Activated gamma-delta T cell treated with Interleukin-2 at 50 U/mL for 16 hours (primary cell): ENCODE data around the gene HHIP.

ENCODE experiments used
- DNase-seq: peaks from one replicate; pipeline ENCODE4 v3.0.0-alpha.2; 2020

HHIP gene

DNA sequence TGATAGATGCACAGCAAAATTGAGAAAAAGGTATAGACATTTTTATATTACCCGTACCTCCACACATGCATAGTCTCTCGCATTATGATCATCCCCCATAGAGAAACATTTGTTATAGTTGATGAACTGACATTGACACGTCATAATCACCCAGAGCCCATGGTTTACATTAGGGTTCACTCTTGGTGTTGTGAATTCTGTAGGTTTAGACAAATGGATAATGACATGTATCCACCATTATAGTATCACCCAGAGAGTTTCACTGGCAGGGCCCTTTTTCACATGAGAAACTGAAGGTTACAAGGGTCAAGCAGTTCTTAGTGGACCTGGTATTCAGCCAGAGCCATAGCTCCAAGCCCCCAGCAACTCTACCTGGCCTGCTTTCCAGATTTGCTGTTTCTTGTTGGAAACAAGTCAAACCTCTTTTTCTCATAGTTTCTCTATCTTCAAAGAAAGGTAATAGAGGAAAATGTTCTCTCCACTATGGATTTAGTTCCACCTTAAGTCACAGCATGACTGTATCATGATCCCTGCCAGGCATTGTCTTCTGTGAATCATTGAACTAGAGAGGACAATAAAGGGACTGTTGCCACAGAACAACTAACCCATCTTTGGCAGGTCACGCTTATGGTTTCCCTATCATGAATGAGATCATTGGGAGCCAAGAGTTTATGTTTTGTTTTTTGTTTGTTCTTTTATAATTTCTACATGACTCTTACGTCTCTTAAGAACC is 64.0 kb downstream of the HHIP start:
- no peak for DNase-seq

DNA sequence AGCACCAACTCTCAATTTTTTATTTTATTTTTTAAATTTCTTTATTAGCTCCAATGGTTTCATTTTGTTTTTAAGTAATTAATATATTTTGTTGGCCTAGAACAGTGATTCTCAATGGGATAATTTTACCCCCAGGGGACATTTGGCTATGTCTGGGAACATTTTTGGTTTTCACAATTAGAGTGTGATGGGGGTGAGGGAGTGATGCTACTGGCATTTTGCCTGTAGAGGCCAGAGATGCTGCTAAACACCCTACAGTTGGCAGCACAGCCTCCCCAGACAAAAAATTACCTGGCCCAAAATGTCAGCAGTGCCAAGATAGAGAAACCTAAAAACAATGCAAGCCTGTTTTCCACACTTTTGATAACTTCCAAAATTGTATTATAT is 64.6 kb downstream of the HHIP start:
- DNase-seq, result no peak

DNA sequence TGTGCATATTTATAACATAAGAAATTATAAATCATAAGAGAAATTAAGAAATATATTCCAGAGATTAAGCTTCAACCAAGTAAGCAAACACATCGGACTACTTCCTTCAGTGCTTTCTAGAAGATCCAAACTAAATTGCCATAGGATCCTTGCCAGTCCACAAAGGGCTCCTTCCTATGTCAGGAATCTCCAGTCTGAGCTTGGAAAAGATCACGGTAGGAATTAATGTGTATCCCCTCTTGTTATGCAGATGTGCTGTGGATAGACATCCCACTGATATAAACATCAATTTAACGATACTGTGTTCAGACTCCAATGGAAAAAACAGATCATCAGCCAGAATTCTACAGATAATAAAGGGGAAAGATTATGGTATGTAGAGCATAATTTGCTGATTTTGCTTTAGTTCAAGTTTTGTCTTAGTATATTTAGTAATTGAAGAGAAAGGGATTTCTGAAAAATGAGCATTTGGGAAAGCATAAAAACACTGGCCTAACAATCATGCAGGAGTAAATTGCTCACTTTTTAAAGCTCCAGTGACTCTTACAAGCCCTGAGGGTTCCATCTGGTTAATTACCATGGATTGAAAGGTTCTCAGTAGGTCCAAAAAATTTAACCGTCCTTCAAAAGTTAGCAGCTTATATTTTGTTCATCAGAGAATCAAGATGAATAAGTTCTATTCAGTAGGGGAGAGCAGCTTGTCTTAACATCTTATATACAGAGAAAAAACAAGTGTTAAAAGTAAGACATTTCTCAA is 65.9 kb downstream of the HHIP start:
- DNase-seq, result no peak

DNA sequence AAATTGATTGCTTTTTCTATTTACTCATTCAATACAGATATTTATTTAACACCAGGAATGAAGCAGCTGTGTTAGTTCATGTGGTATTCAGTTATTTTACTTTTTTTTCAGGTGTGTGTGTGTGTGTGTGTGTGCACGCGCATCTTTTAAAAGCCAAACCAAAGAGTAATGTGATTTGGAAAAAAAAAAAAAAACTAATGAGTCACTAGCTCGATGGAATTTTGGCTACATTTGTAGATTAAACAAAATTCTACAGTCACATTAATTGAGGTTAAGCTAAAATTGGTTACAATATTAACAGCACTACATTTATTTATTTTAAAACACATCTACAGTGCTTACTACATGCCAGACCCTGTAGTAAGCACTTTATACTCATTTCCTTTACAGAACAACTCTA is 66.8 kb downstream of the HHIP start:
- DNase-seq, result no peak

DNA sequence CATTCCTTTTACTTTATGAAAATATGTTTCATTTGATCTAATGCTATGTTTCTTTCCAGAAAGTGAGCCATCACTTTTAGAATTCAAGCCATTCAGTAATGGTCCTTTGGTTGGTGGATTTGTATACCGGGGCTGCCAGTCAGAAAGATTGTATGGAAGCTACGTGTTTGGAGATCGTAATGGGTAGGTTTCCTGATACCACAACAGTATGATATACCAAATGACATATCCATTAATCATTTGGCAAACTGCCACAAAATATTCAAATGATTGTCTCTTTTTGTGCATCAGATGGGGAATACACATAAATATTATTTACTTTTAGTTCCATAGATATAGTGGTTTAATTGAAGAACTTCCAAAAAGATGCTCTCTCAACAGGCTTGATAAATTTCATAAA is 68.2 kb downstream of the HHIP start:
- DNase-seq, result no peak

DNA sequence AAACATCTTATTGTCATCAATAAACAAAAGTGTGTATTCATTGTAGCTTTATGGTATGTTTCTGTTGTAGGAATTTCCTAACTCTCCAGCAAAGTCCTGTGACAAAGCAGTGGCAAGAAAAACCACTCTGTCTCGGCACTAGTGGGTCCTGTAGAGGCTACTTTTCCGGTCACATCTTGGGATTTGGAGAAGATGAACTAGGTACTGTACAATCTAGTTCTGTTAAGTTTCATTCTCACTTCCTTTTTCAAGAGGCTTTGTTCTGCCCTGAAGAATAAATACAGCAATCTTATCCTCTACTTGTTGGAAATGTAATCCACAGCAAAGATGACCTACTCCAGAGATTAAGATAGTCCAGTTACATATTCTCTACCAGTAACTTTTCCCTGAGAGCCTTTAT is 69.3 kb downstream of the HHIP start:
- DNase-seq, result no peak

DNA sequence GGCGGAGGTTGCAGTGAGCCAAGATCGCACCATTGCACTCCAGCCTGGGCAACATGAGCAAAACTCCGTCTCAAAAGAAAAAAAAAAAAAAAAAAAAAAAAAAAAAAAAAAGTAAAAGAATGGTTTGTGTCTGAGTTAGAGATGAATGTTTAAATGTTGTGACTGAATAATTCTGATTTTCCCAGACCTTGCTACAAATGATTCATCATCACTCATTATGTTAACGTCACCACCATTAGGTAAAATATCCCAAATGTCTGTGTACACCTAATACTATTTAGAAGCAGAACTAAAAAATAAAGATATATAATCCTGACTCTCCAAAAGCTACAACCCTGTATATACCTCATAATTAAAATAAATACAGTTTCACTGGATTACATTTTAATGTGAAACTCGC is 70.8 kb downstream of the HHIP start:
- DNase-seq, result no peak

DNA sequence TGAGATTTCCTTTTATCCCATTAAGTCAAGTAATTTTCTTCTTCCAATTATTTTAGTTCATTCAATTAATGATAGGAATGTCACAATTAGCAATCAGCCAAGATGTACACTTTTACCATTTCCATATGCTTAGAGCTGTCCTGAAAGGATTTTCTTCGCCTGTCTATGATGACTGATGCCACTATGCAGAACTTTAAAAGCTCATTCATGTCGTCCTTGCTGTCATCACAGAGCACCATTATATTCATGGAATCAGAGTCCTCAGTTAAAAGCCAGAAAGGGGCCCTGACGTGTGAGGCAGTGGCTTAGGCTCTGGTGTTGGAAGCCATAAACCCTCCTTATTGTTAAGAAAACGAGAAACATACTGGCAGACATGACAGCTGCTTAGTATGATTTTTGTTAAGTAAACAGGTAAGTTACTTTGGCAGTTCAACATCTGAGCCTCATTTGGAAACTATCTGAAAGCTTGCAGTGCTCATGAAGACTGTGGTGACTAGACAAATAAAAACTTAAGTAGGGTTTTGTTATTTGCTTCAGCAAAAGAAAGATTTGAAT is 73.1 kb downstream of the HHIP start:
- DNase-seq, result no peak

DNA sequence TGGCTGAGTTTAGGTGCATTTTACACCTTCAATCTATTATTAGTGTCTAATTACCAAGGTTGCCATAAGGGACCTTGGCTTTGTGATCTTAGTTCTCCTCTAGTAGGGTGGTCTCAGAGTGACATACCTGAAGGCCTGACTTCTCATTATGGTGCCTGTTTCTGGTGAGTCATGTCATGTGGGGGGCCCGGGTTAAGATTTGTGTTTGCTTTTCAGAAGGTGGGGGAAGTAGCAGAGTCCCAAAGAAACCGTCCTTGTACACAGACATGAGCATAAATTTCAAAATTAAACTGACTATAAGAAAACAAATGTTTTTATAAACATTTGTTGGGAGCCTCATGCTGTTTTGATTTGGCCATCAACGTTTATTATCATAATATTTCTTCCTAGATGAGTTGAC is 74.5 kb downstream of the HHIP start:
- DNase-seq, result no peak

DNA sequence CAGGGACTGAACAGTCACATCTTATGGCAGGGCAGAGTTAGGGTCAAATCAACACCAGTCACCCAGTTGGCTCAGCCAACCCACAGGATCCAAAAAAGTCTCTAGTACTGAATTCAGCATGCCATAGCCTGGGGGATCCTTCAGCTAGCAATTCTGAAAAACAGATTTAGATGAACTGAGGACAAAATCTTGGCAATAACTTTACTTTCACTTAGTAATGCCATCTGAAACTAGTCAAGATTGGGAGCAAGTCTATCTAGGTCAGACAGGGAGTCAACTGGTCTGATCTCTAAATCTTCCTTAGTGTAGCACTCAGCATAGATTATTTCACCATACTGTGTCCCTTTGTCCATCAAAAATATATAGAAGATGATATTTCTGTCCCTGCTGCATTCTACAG is 76.0 kb downstream of the HHIP start:
- no peak for DNase-seq

DNA sequence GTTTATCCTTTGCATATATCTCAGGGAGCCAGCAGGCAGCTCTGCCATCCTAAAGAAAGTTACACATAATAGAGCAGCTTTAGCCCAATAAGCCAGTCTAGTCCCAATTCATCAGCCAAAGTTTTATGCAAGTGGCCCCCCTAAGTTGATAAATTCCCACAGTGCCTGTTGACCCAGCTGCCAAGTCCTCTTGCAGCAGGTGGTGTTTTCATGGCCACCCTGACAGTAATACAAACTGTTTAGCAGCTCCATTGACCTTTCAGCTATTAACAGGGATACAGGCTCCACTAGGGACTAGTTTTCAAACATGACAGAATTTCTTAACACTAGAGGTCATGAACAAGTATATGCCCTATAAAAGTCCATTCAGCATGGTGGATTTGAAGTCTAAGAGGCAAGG is 77.5 kb downstream of the HHIP start:
- DNase-seq, result no peak

DNA sequence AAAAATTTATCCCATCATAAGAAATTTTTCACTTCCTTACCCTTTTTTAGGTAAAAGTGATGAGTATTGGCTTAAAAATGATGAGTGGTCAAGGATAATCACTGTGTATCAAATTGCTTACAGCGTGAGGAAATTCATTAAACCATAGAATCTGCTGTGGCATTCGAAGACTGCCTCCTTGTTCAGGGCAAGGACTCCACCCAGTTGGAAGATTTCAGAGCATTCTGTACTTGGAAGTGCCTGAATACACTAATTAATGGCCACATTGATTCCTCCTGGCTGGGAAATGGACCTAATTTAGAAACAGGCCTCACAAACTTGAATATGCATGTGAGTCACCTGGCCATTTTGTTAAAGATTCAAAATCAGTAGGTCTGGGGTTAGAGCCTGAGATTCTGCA is 83.2 kb downstream of the HHIP start:
- no peak for DNase-seq

DNA sequence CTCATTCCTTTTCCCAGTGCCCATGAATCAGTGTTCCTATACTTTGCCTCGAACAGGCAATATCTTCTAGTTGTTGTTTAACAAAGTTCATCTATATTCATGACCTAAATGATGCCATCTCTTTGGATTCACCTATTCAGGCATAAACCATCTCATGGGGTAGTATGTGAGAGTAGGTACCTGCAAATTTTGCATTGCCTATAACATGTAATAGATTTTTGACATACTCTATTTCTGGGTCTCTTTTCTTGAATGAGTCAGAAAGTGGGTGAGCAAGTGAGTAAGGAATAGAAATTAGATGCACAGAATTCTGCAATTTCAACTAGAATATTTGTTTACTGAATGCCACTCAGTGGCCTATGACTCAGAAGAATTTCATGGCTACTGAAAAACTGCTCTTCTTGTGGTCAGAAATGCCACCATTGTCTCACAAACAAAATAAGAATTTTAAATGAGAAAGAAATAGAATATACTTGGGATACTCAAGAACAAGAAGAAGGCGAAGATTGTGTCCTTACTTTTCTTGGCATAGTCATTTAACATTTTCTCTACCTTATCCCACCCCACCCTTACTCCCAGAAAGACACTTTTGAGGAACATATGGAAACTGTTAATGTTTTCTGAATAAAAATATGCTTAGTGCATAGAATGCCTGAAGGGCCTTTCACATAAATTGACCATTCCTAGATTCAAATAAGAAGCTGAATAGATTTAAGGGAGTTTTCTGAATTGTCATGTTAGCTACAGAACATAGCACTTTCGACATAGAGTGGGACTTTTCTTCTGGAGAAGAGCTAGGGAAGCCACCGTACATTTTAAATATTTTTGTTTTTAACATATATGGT is 86.8 kb downstream of the HHIP start:
- no peak for DNase-seq

DNA sequence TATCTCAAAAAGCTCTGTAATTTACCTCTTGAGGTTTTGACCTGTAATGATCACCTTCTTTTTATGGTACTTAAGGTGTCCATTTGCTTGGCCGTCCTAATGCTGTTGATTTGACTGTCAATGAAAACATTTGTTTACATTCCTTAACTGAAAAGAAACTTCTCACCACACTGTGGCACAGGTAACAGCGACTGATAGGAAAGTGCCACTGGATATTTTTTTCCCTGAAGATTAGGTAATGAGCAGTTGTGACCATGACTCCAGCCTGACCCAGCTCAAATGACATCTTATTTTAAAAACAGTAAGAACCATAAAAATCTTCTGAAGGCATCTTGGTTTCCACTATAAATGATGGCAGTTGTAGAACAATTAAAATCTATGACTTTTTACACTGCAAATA is 87.6 kb downstream of the HHIP start:
- no peak for DNase-seq

DNA sequence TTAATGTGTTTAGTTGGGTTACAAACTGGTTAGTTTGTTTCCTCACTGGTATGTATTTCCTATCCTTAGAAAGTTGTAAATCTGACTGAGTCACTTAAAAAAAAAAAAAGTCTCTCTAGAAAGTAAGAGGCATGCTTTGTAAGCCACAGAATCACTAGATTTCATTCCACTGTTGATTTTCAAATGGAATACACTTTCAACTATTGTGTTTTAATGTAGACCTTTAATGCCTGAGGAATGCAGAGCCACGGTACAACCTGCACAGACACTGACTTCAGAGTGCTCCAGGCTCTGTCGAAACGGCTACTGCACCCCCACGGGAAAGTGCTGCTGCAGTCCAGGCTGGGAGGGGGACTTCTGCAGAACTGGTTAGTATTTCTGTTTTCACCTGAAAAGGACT is 88.6 kb downstream of the HHIP start:
- DNase-seq, result no peak

DNA sequence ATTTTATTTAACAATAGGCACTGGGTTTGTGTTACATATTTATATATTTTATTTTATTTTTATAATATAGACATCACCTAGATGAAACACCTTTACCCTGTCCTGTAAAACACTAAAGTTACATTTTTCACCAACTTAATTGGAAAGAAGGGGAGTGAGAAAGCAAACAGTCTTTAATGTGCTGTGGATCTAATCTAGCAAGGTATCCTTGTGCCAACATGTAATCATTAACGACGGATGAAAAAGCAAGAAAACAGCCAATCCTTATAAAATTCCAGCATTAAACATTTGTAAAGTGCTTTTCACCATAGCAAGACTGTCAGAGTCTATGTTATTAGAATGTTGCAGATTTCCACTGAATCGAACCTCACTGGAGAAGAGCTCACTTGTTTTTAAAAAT is 92.7 kb downstream of the HHIP start:
- DNase-seq, result no peak

DNA sequence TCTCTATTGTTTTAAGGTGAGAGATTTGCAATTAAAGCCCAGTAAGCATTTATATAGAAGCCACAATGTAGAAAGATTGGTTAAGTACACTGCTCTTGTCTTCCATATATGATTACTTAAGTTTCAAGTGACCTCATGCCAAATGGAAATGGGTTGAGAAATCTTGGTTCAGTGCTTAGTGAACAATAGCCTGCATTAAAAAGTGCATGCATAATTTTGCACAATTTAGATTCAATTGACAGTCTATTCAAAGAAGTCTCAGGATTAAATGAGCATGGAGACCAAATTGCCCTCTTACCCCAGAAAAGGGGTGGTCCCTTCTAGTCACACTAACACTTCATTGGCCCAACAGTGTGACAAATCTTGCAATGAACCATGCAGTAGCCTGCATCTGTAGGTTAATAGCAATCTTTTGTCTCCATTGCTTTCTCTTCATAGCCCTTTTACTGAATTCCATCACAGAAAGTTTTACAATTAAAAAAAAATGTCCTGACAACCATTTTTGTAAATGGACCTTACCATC is 93.6 kb downstream of the HHIP start:
- no peak for DNase-seq

DNA sequence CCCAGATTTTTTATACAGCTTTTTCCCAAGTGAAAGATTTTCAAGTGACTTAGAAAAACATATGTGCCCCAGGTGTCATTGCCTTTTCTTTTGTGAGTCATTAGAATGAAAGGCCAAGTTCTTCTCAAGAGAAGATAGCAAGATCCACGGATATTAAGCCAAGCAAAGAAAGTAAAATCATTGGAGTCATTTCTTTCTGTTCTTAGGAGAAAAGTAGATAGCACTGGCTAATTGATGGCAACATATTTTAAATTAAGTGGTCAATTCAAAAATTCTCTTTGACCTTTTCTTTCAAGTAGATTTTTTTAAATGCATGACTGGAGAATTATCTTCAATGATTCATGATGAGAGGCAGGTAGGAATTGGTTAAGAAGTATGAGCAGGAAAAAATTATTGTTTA is 94.4 kb downstream of the HHIP start:
- no peak for DNase-seq

DNA sequence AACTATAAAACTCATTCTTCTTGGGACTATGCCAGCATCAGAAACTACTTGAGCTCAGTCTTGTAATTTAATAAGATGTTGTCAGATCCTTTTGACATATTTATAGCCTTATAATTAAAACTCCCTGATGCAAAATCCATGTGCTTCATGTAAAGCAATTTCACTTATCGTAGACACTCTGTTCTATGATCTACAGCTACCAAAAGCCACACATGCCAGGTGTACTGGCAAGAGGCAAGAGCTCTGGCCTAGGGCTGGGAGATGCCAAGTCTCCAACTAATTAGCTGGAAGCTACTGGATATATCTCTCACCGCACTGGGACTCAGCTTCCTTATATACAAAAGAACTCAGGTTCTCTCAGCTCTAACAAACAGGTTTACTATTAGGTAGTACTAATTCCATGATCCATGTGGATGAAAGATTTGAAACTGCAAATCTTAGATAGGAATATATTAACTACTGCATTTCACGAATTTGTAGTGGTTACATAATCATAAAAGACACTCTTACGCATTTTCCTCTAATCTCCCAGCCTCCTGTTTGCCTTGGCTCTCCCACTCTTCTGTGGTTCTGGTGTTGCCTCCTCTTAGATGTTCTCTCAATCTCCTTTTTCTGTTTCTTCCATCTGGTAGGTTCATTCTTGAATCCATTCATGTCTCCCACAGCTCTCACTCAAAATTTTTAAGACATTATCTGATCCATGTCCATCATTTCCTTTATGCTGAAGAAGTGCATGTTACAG is 103.0 kb downstream of the HHIP start:
- no peak for DNase-seq

DNA sequence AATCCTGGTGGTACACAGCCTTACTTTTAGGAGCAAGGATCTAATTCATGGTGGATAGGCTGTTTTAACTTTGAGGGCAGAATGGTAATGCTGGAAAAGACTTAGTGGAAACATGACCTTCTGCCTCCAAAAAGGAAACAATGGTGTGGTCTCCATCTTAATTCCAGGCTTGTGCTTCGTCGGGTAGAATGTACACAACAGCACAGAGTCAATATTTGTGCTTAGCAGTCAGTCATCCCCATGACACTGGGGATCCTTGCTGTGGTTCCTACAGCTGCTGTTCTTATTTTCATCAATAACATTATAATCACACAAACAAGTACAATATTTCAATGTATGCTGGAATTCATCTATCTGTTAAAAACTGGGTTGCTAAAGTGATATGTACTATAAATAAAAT is 104.4 kb downstream of the HHIP start:
- DNase-seq, result no peak

DNA sequence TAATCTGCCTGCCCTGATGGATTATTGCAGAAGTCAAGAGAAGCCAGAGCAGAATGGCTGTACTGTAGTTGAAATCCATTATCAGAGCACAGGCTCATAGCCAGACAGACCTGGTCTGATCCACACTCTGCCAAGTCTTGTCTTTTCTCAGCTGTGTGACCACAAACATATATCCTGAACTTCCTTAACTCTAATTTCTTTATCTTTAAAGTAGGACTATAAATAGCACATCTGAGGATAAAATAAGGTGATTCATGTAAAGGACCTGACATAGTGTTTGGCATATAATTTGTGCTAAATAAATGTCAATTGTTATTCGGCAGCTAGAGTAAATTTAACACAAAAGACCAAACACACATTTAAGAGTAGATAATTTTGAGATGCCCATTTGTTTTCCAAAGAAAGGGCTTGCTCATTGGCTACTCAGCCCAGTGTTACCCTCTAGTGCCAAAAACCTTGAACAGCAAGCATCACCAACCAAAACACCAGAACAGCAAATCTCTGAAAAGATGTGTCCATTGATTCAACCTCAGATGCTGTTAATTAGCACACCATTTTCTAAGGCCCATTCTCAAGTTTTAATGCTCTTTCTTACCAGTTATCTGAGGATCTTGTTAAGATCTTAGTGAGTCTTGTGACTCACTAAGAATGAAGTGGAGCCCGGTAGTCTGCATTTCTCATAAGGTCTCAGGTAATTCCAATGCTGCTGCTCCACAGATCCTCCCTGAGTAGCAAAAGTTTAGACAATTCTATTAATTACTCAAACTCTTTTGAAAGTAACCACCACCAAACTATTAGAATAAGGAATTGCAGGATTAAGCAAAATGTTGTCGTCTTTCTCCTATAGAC is 108.8 kb downstream of the HHIP start:
- DNase-seq, result no peak

DNA sequence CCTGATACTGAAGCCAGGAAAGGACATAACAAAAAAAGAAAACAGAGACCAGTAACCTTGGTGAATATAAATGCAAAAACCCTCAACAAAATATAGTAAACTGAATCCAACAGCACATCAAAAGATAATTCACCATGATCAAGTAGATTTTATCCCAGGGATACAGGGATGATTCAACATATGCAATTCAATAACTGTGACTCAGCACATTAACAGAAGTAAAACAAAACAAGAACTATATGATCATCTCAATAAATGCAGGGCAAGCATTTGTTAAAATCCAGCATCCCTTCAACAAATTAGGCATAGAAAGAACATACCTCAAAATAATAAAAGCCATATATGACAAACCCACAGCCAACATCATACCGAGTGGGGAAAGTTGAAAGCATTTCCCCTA is 112.0 kb downstream of the HHIP start:
- DNase-seq, result no peak
